ENCODE data around the gene HK1. TPM values are rescaled to one million over a fixed set of nuclear protein-coding genes. Genes with fewer than 3 reads are reported as not detected.

Gene HK1
- total RNA-seq, 2 experiments from 2014 or later, result 13.1 to 31.5 TPM

GRCh38 chr10:69242040-69242851 lies 36.0 kb upstream of the HK1 start:
- Histone ChIP-seq H3K4me1 (ENCODE audit: insufficient read depth, low read length, poor library complexity, severe bottlenecking) (no peaks in the 10 kb centered on the region), H3K4me3 (ENCODE audit: low read depth, low read length, poor library complexity, severe bottlenecking) (no peak overlapping the region), H2AFZ (ENCODE audit: low read length) (no peak overlapping the region), H3K36me3 (ENCODE audit: insufficient read depth, low read length) (no peaks in the 10 kb centered on the region), H3K27ac (ENCODE audit: low read depth, low read length, poor library complexity, severe bottlenecking) (no peak overlapping the region), H4K20me1 (ENCODE audit: insufficient read depth, low read length) (no peaks in the 10 kb centered on the region), H3K9me2 (ENCODE audit: insufficient read depth, low read length) (no peaks in the 10 kb centered on the region), H3K79me2 (ENCODE audit: insufficient read depth, low read depth, low read length) (no peaks in the 10 kb centered on the region), H3K4me2 (ENCODE audit: low read length) (no peak overlapping the region), H3K9me3 (ENCODE audit: low read length) (no peaks in the 10 kb centered on the region)
- ChIA-PET CTCF (ENCODE audit: unreplicated experiment) (no interaction called here), POLR2A (interaction anchor here (0.8 to 1.0 kb wide), 2 partner anchors 11 to 149 kb away, joined by 3 to 4 read pairs; no protein-coding TSS in a partner anchor)
- no peak for DNase-seq (ENCODE audit: low spot score)
- intact Hi-C loops (cut with micrococcal nuclease; ENCODE audit: unreplicated experiment), result no loop called here
- BruUV-seq (replicated peaks), result no TSS peak
- TF ChIP-seq EZH2phosphoT487 (IDR thresholded peaks at IDR 0.05; ENCODE audit: borderline replicate concordance, low read depth, low read length), result no peak
- TF ChIP-seq CTCF (conservative IDR thresholded peaks at IDR 0.05; ENCODE audit: low read length), result no peak

GRCh38 chr10:69242852-69243212 lies 35.5 kb upstream of the HK1 start:
- H3K79me2 ChIP-seq (ENCODE audit: insufficient read depth, low read depth, low read length), result no peaks in the 10 kb centered on the region
- no peak overlapping the region for H3K4me2 ChIP-seq (ENCODE audit: low read length)
- H4K20me1 ChIP-seq (ENCODE audit: insufficient read depth, low read length), result no peaks in the 10 kb centered on the region
- H3K9me3 ChIP-seq (ENCODE audit: low read length), result no peaks in the 10 kb centered on the region
- DNase-seq (ENCODE audit: low spot score), result no peak
- no peak overlapping the region for H3K27ac ChIP-seq (ENCODE audit: low read depth, low read length, poor library complexity, severe bottlenecking)
- H2AFZ ChIP-seq (ENCODE audit: low read length), result no peak overlapping the region
- CTCF ChIA-PET (ENCODE audit: unreplicated experiment), result interaction anchor here (0.6 kb wide), 1 partner anchor 1208 kb away, joined by 3 read pairs; no protein-coding TSS in a partner anchor
- no peaks in the 10 kb centered on the region for H3K4me1 ChIP-seq (ENCODE audit: insufficient read depth, low read length, poor library complexity, severe bottlenecking)
- no peaks in the 10 kb centered on the region for H3K9me2 ChIP-seq (ENCODE audit: insufficient read depth, low read length)
- BruUV-seq (replicated peaks), result no TSS peak
- no peaks in the 10 kb centered on the region for H3K36me3 ChIP-seq (ENCODE audit: insufficient read depth, low read length)
- no peak overlapping the region for H3K4me3 ChIP-seq (ENCODE audit: low read depth, low read length, poor library complexity, severe bottlenecking)
- TF ChIP-seq CTCF (conservative IDR thresholded peaks at IDR 0.05; ENCODE audit: low read length), result no peak
- POLR2A ChIA-PET, result interaction anchor here (0.7 to 1.0 kb wide), 3 partner anchors 10 to 149 kb away, joined by 3 to 4 read pairs (median 4); no protein-coding TSS in a partner anchor
- intact Hi-C loops (cut with micrococcal nuclease; ENCODE audit: unreplicated experiment), result no loop called here

- intact Hi-C loops (cut with micrococcal nuclease; ENCODE audit: unreplicated experiment), result no loop called here
- no peaks in the 10 kb centered on the region for H4K20me1 ChIP-seq (ENCODE audit: insufficient read depth, low read length)
- ChIA-PET CTCF (ENCODE audit: unreplicated experiment) (interaction anchor here (0.6 kb wide), 1 partner anchor 1207 kb away, joined by 3 read pairs; no protein-coding TSS in a partner anchor), POLR2A (interaction anchor here (1.0 kb wide), 1 partner anchor 9 kb away, joined by 4 read pairs; no protein-coding TSS in a partner anchor)
- H3K9me3 ChIP-seq (ENCODE audit: low read length), result no peaks in the 10 kb centered on the region
- no peak overlapping the region for H3K27ac ChIP-seq (ENCODE audit: low read depth, low read length, poor library complexity, severe bottlenecking)
- H3K4me2 ChIP-seq (ENCODE audit: low read length), result no peak overlapping the region
- no peaks in the 10 kb centered on the region for H3K4me1 ChIP-seq (ENCODE audit: insufficient read depth, low read length, poor library complexity, severe bottlenecking)
- H3K36me3 ChIP-seq (ENCODE audit: insufficient read depth, low read length), result no peaks in the 10 kb centered on the region
- no peak for DNase-seq (ENCODE audit: low spot score)
- TF ChIP-seq EZH2phosphoT487 (IDR thresholded peaks at IDR 0.05; ENCODE audit: borderline replicate concordance, low read depth, low read length) (no peak), CTCF (conservative IDR thresholded peaks at IDR 0.05; ENCODE audit: low read length) (no peak)
- no peak overlapping the region for H2AFZ ChIP-seq (ENCODE audit: low read length)
- no peak overlapping the region for H3K4me3 ChIP-seq (ENCODE audit: low read depth, low read length, poor library complexity, severe bottlenecking)
- no TSS peak for BruUV-seq (replicated peaks)
- no peaks in the 10 kb centered on the region for H3K9me2 ChIP-seq (ENCODE audit: insufficient read depth, low read length)
- no peaks in the 10 kb centered on the region for H3K79me2 ChIP-seq (ENCODE audit: insufficient read depth, low read depth, low read length)
Observed at GRCh38 chr10:69243817-69244216, 34.5 kb upstream of the HK1 start.
